ENCODE measurements around the gene TCERG1. TPM values are rescaled to one million over a fixed set of nuclear protein-coding genes. Genes with fewer than 3 reads are reported as not detected.

TCERG1 gene
- total RNA-seq, 1 experiment from 2014 or later = 112 TPM

GRCh38 chr5:146427619-146427997 is 19.5 kb upstream of the TCERG1 start:
- DNase-seq = no peak
- no peaks in the 10 kb centered on the region for H3K27me3 ChIP-seq (ENCODE audit: insufficient read depth, low read length)
- no peak overlapping the region for H4K91ac ChIP-seq (ENCODE audit: insufficient read length, low read depth, low read length)
- H4K5ac ChIP-seq (ENCODE audit: insufficient read length, low read depth, low read length) = no peak overlapping the region
- no peaks in the 10 kb centered on the region for H3K23me2 ChIP-seq (ENCODE audit: insufficient read length, low read depth, low read length, poor library complexity, severe bottlenecking)
- no peak overlapping the region for H2AFZ ChIP-seq (ENCODE audit: low read length)
- H3K27ac ChIP-seq (ENCODE audit: insufficient read length, low read depth, low read length) = no peak overlapping the region
- H3K27ac Mint-ChIP-seq = 0 out of 7 replicates have a peak overlapping the region, but pooled peaks of 1 of the 3 experiments have one; percentile 24
- H3K9ac ChIP-seq (ENCODE audit: extremely low read depth, insufficient read length, low read length) = no peak overlapping the region
- no peak overlapping the region for H3K18ac ChIP-seq (ENCODE audit: insufficient read length, low read depth, low read length)
- H3K14ac ChIP-seq (ENCODE audit: insufficient read depth, low read length) = no peak overlapping the region
- no CpG with 5 or more reads among the region's 4 CpGs for WGBS (ENCODE audit: extremely low coverage, insufficient read length, low lambda C conversion rate)
- H3K79me1 ChIP-seq (ENCODE audit: insufficient read depth, low read depth, low read length, poor library complexity, severe bottlenecking) = no peaks in the 10 kb centered on the region
- H3K4me2 ChIP-seq (ENCODE audit: insufficient read depth, insufficient read length, low read length) = no peak overlapping the region
- H3K9me3 Mint-ChIP-seq = peaks cover 0 to 2% of the 10 kb centered on the region in 2 experiments; a peak in 1 of 5 replicates
- peaks cover 15% of the 10 kb centered on the region for H3K27me3 Mint-ChIP-seq (ENCODE audit: low read depth)
- H4K20me1 ChIP-seq (ENCODE audit: control insufficient read depth, insufficient read depth, insufficient read length) = no peaks in the 10 kb centered on the region
- H3T11ph ChIP-seq (ENCODE audit: low read length) = no peak overlapping the region
- no peak overlapping the region for H2BK20ac ChIP-seq (ENCODE audit: low read depth, low read length, poor library complexity, severe bottlenecking)
- H4K8ac ChIP-seq (replicated peaks; ENCODE audit: insufficient read length, low read depth, low read length) = no peak overlapping the region
- H3K9me3 ChIP-seq (ENCODE audit: control insufficient read depth, low read depth, low read length) = no peaks in the 10 kb centered on the region
- H3K23ac ChIP-seq (ENCODE audit: insufficient read length, low read depth, low read length) = no peak overlapping the region
- H3K4me3 Mint-ChIP-seq = no peak overlapping the region
- no peak overlapping the region for H2BK12ac ChIP-seq (ENCODE audit: insufficient read length, low read depth, low read length)
- no peaks in the 10 kb centered on the region for H3K36me3 Mint-ChIP-seq (ENCODE audit: insufficient read depth in 1 of 3, low read depth in 3 of 3)
- H3K4me1 ChIP-seq (ENCODE audit: insufficient read depth, low read length) = no peaks in the 10 kb centered on the region
- no peak overlapping the region for H2BK5ac ChIP-seq (ENCODE audit: insufficient read length, low read length)
- H3K79me2 ChIP-seq (ENCODE audit: insufficient read depth, low read length) = no peaks in the 10 kb centered on the region
- no peak overlapping the region for H2BK15ac ChIP-seq (ENCODE audit: low read depth, low read length)
- no peak overlapping the region for H2BK120ac ChIP-seq (ENCODE audit: low read depth, low read length, poor library complexity, severe bottlenecking)
- peaks cover 3 to 5% of the 10 kb centered on the region in 2 experiments; a peak in 2 of 4 replicates for H3K4me1 Mint-ChIP-seq
- TF ChIP-seq CTCF (conservative IDR thresholded peaks at IDR 0.05) = no peak
- H3K56ac ChIP-seq (ENCODE audit: insufficient read length, low read depth, low read length) = no peak overlapping the region
- no peak overlapping the region for H2AK5ac ChIP-seq (ENCODE audit: insufficient read length, low read length)
- no peak overlapping the region for H3K4ac ChIP-seq (ENCODE audit: low read depth, low read length)
